ENCODE results near the gene UNC79.

UNC79 gene

DNA sequence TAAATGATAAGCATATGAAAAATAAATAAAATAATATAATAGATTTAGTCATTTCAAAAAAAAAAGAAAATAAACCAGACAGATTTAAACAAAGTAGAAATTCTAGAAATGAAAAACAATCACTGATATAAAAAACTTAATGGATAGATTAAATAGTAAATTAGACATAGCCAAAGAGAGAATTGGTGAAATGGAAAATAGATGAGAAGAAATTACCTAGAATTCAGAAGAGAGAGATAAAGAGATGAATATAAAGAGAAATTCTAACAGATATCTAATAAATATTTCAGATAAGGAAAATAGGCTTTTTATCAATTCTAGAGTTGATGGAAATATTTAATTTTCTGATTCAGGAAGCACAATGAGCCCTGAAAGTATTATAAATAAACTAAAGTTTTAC, 234.4 kb downstream of the UNC79 start:
- no peak for DNase-seq (ENCODE audit: low spot score)

DNA sequence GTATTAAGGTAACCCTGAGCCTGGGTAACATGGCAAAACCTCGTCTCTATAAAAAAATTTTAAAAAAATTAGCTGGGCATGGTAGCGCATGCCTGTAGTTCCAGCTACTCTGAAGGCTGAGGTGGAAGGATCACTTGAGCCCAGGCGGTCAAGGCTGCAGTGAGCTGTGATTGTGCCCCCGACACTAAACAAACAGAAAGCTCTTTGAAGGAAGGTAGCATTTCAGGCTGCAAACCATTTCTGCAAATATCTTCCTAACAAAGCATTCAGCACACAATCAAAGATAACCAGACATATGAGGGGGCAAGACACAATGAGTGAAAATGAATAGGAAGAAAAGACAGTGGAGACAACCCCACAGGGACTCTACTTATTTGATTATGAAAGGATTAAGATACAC, 238.9 kb downstream of the UNC79 start:
- DNase-seq (ENCODE audit: low spot score) = no peak

DNA sequence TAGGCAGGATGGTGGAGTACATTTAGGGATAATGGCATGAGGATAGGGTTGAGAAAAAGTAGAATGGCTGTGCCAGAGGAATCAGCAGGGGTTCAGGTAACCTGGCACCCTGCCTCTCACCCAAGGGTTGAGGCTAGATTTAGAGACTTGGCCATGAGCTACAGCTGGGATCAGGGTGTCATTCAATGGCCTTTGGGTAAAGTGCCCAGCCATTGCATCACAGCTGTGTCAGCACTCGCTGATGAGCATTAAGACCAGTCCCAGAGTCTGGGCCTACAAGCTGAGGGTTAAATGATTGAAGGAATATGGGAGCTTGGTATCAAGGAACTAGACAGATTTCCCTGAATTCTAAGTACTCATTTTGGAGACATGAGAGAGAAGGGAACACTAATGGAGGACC, 243.6 kb downstream of the UNC79 start:
- DNase-seq (ENCODE audit: low spot score) = no peak

DNA sequence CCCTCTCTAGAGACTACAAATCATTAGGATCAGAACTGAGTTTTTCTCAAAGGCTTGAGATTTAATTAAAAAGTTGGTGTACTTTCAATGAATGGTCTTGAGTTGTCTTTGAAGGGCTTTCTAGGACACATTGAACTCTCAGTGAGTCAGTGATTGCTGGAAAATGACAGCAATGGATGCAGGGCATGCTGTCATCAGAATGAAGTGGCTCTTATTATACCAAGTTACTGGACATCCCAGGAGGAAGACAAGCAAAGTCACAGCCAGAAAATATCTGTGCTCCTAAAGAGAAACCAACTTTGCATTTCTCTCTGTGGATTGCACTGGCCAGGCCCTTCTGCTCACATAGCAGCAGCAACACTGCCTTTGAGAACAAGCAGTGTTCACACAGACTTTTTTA, 244.9 kb downstream of the UNC79 start:
- DNase-seq (ENCODE audit: low spot score) = no peak

DNA sequence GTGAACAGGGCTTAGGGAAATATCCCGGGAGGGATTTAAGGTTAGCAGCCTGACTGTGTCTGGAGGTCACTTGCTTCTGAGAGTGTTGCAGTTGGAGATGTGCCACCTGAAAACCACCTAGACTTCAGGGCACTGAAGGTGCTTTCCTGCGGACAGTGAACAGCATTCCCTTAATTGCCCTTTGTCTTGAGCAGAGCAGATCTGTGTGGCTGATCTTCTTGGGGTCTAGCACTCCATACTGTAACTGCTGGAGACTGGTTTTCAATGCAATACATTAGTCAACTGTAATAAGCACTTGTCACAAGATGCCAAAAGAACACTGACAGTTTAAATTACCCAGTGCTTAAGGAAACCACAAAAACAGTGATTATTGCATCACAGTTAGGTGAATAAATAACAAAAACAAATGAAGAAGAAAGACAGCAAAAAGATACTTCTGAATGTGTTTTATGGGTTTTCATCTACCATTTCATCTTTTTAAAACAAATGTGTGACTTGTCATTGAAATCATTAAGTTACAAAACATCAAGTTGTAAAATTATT, 245.7 kb downstream of the UNC79 start:
- no peak for DNase-seq (ENCODE audit: low spot score)

DNA sequence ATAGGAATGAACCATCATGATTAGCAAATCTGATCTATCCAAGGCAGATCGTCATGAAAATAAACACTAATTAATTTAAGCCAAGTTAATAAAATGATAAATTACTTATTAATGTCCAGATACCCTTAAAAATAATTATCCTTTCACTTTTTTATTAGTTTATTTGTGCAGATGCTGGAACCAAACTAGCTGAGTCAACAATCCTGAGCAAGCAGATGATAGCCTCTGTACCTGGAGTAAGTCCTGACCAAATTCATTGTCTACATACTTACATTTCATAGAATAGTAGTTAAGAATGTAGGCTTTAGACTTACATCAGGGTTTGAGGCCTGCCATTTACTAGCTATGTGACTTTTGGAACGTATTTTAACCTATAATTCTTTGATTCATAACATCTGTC, 251.7 kb downstream of the UNC79 start:
- no peak for DNase-seq (ENCODE audit: low spot score)

DNA sequence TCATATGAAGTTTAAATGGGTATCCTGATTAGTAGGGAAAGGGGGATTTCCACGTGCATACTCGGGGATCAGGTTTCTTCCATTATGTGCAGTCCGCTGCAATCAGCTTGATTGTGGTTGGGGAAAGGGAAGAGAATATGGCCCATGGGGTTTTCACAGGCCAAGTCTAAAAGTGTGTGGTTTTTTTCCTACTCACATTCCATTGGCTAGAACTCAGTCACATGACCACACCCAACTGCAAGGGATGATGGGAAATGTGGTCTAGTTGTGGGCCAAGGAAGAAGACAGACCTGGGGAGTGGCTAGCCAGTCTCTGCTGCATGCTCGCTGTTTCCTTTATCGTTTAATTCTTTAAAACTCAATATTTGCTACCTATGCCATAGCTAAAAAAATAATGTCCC, 252.5 kb downstream of the UNC79 start:
- DNase-seq (ENCODE audit: low spot score) = no peak

DNA sequence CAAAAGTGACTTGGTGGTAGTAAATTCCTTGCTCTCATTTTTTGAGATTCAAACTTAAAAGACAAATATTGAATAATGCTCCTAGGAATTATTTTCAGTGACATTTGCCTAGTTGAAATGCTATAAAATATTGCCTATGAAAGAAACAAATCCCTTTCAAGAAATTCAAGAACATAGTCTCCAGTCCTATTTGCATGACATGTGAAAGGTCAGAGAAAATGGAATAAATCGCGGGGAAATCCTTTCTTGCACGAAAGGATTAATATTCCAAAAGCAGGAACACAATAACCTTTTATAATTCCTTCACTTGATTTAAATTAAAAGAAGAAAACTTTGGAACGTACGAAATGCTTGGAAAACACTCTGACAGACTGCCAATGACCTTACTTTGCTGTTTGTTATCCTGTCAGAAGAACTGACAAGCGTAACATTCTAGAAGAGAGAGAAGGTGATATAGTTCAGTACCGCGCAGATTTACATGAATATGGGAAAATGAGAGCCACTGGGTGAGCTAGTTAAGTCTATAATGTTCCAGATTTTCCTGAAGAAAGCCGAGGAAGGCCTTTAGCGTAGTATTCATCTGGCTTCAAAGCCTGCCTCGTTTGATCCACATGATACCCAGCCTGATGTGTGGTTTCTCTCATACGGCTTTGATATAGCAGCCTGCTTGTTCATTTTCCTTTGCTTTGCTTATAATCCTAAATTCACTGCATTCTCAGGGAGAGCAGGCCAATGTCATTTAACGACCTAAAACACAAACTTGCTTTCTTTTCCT, 254.6 kb downstream of the UNC79 start:
- no peak for DNase-seq (ENCODE audit: low spot score)

DNA sequence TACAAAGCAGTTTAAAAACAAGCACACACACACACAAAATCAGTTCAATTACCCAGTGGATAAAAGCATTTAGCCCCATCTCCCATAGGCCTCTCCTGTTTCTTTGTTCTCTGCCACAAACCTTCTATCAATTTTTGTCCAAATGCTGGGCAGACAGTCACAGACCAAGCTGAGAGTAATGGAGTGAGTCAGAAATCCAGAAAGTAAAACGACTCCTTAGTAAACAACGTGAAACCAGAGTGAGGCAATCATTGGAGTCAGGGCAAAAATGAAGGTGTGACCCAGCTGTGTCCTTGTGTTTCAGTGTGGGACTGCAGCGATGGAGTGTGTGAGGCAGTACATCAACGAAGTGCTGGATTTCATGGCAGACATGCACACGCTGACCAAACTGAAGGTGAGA, 255.5 kb downstream of the UNC79 start:
- DNase-seq (ENCODE audit: low spot score) = no peak

DNA sequence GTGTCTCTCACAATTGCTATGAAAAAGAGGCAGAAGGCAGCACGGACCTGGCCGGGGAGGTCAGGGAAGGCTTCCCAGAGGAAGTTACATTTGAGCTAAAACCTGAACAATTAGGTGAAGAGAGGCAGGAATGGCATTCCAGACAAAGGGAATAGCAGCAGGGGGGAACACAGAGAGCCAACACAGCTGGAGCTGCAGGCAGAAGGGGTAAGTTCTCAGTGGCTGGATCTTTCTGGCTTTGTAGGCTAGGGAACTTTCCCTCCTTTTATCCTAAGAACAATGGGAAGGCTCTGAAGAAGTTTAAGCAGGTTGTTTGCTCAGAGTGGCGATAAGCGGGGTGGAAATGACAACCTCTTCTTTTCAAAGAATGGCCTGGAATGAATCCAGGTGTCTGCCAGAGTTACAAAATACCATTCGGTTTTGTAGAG, 257.5 kb downstream of the UNC79 start:
- DNase-seq (ENCODE audit: low spot score) = no peak

DNA sequence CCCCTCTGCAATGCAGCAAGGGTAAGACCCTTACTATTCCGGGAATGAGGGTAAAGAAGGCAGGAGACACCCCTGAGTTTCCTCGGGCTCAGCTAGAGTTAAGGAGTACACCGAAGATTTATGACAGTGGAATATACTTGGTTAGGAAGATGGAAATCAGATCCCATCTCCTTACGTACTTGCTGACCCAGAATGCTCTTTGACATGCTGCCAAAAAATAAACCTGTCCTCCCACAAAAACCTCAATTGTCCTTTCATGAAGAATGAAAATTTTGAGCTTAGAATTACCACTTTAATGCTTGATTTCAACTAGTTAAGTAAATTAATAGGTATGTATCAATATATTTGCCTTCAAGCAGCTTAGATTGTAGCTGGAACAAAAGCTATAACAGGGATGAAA, 258.1 kb downstream of the UNC79 start:
- no peak for DNase-seq (ENCODE audit: low spot score)

DNA sequence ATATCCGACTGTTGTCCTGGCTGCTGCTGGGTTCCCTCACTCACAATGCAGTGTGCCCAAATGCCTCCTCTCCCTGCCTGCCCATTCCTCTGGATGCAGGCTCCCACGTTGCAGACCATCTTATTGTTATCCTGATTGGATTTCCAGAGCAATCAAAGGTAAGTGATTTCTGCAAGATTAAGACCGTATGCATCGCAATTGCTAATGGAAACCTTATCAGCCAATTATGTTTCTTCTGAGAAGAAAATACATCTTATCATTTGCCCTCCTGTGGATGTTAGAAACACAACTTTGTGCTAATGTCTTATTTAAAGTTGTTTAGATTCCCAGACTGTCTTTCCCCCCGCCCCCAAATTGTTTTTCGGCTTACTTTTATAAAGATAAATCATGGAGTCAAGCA, 259.4 kb downstream of the UNC79 start:
- no peak for DNase-seq (ENCODE audit: low spot score)

DNA sequence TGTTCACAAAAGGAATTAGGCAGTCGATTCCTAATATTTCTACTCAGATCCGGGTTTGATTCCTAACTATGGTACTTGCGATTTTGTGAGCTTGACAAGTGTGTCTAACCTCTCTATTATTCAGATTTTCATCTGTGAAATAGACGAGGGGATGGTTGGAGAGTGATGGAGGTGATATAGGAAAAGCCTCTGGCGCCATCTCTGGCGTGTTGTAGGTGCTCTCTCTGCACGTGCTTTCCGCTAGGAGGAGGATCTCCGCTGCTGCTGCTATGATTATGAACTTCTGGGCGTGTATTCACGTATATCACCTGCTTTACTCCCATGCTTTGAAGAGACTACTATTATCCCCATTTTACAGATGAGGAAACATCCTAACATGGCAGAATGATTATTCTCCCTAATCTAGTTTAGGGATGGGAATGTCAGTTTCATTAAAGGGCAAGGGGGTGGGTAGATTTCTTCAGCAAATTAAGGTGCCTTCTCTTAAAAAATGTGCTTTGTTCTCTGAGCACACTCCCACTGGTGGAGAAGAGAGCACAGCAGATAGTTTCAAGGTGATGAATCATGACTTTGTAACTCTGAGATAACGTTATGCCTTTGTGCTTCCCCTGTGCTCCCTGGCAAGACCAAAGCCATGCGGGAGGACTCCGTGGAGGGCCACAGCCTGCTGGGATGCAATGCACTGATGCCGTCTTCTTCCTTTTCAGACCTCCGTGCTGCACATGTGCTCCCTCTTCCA, 260.5 kb downstream of the UNC79 start:
- no peak for DNase-seq (ENCODE audit: low spot score)

DNA sequence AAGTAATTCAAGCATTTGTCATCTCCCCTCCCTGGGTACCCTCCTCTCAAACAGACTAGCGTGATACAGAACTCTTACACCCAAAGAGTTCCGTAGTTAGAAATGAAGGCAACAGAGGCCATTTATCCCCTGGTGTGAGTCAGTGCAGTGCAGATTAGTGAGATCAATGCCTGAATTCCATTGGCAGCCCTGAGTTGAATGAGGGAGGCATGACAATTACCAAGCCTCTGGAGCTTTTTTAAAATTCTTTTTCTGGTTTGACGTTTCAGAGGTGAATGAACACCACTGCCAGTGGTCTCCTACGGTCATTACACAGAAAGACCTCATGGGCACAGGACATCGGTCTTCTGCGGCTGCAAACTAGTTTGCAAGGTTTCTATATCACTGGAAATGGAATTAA, 263.2 kb downstream of the UNC79 start:
- DNase-seq (ENCODE audit: low spot score) = no peak

DNA sequence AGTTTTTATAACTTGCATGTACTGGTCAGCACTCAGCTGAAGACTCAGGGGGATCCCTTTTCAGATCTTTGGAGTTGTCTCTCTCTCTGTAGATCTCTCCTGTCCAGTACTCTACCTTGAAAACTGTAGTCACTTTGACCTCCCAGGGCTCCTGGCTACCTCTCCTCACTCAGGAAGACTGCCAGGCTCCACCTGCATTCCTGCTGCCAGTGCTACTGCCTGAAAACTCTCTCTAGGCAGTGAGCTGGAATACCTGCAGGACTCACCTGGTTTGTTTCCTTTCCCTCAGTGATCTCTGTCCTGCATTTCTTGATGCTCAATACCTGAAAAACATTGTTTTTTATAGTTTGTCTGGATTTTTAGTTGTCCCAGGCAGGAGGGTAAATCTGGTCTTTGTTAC, 270.2 kb downstream of the UNC79 start:
- DNase-seq (ENCODE audit: low spot score) = no peak

DNA sequence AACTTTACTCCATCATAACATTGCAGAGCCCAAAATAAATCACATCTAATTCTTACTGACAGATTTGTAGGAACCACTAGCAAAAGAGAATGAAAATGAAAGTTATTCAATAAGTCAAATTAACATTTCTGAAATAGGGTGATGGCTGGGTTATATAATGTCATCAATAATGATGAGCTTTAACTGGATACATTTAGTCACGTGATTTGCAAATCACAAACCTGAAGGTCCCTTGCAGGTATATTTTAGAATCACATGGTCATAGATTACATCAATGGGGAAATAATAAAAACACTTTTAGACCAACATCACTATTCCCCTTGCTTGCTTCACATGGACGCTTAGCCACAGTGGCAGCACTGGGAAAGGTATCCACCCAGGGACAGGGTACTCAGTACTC, 270.8 kb downstream of the UNC79 start:
- no peak for DNase-seq (ENCODE audit: low spot score)

DNA sequence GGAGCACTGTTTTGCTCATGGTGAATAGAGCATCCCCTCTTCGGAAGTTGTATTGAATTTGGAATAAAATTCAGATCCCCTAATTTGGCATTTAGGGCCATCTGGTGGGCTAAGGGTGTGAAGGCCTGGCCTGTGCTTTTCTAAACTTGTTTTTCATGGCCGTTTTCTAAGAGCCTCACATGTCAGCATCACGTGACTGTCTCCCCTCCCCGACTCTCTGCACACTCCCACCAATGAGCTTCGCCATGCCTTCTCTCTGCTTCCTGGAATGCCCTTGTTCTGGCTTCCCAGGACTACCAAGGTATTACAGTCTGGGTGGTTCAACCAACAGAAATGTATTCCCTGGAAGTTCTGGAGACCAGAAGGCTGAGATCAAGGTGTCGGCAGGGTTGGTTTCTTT, 272.2 kb downstream of the UNC79 start:
- no peak for DNase-seq (ENCODE audit: low spot score)

DNA sequence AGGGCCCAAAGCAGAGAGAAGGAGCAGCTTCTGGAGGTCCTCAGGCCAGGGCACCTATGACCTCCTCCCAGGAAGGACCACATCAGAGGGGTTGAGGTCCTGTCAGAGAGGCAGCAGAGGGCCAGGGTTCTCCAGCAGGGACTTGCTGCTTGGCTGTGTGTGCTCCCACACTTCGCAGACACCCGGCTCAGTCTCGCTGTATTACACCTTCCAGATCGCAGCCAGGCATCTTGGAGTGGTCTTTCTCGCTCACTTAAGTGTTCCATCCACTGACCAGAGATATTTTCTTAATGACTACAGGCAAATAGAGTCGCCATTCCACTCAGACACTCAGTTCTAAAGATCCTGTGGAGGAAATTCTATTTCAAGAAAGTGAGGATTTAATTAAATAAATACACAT, 273.2 kb downstream of the UNC79 start:
- DNase-seq (ENCODE audit: low spot score) = no peak

DNA sequence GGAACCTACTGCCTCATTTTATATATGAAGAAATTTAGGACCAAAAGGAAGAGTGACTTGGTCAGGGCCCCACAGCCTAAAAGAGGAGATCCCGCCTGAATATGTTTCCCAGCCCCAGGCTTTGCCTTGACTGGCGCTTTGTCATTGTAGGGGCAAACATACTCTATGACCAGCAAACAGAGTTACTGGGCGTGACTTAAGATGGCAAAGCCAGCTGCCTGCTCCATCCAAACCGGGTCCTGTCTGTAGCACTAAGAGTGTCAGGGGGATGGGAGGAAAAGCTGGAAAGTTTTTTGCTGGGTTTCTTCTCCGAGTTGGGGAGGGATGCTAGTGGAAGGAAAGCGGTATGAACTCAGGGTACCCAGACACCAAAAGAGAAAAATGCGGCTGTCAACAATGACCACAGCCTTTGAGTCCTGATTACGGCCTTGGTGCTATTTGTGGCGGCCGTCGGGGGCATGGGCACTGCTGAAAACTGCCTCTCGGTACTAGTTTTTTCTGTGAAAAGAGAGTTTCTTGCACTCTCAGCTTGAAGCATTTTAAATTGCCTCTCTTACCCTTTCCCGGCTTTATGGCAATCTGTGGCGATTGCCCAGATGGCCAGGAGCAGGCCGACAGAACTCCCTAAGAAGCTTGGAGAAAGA, 274.9 kb downstream of the UNC79 start:
- no peak for DNase-seq (ENCODE audit: low spot score)

DNA sequence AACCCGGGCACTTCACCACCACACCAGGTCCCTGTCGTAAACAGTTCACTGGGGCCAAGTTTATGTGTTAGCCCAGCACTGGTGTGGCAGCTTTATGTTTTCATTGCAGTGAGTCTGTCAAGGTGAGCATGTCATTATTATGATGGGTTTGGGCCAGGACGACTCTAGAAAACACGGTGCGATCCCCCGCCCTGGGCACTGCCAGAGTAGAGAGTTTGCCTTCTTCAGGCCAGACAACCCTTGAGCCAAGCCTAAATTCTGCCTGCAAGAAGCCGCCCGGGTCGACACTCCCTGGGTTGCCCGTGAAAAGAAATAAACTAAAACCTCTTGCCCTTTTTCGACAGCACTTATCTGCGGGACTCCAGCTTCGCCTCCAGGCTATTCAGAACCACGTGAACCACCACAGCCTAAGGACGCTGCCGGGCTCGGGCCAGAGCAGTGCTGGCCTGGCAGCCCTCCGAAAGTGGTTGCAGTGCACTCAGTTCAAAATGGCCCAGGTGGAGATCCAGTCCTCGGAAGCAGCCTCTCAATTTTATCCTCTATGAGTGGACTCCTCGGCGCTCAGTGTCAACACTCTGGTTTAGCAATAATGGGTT, 275.7 kb downstream of the UNC79 start:
- no peak for DNase-seq (ENCODE audit: low spot score)

DNA sequence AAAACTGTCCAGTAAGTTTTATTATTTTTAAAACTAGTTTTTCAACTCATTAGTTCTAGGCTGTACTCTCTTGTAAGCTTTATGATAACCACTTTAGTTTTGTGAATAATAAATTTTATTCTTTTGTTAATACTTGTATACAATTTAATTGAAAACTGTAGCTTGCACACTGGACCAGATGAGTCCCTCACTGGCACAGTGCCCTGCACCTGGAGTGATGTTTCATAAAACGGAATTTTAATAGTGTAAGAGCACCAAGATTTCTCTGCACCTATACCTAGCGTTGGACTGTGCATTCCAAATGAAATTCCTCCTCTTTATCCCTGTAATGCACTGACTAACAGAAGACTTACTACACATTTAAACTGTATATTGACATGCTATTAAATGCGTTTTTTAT, 276.7 kb downstream of the UNC79 start:
- DNase-seq (ENCODE audit: low spot score) = no peak

DNA sequence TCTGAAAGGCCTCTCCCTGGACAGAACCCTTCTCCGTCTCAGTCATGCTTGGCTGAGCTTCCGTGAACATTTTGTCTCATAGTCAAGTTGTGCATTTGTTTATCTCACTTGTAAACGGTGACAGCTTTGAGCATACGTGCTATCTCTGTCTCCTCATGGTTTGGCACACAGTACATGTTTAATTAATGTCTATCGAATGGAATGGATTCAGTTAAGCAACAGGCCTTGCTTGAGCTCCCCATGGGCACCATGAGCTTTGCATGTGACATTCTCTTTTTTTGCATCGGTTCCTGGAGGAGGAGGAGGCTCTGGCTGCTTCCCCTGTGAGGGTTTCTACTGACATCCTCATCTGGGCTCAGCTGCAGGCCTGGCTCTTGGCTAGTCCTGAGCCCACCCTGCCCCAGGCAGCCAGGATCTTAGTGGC, 277.6 kb downstream of the UNC79 start:
- no peak for DNase-seq (ENCODE audit: low spot score)

DNA sequence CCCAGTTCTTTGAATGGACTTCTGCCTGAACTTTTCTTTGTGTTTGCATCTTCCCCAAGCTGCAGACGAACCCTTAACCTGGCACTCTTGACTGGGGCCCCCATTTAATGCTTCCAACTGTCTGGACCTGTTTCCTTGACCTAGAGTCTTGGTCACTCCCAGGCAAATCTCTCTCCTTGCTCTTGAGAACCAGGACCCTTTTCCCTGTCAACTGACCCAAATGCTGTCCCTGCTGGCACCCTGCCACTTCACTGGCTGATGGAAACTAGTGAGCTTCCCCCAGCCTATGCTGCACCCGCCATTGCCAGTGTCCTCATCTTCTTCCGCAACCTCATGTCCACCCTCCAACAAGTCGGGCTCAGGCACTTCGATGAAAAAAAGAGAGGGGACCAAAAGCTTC, 278.1 kb downstream of the UNC79 start:
- DNase-seq (ENCODE audit: low spot score) = no peak
